Adipose tissue (tissue), 3 donors: ENCODE measurements around the gene XPNPEP1. TPM values are rescaled to one million over a fixed set of nuclear protein-coding genes. Genes with fewer than 3 reads are reported as not detected.

ENCODE experiments used
- H3K27ac ChIP-seq: one replicate; pipeline ENCODE4 v1.5.1; 2013; ENCODE audit warnings: low read depth, low read length
- WGBS, 3 donors: extraction: QIAGEN DNeasy Blood & Tissue Kit; methylation state at CpG; one replicate each; pipeline ENCODE4 v1.1.7; 2013; 5-methylcytosine and 5-hydroxymethylcytosine counted together
- polyA plus RNA-seq, 3 donors: library from polyadenylated mRNA; stranded (reverse); fragments of 200-250 nt; gene quantifications; one replicate each; pipeline ENCODE4 v1.2.3, GENCODE V29; 2013
- donor health status: healthy with polysubstance abuse.
- donor health status: Bipolar disorder and iron deficiency.
- donor health status: healthy.

XPNPEP1 gene
- polyA plus RNA-seq, 3 donors, result 29.8 to 63.9 (median 36.0) TPM

DNA sequence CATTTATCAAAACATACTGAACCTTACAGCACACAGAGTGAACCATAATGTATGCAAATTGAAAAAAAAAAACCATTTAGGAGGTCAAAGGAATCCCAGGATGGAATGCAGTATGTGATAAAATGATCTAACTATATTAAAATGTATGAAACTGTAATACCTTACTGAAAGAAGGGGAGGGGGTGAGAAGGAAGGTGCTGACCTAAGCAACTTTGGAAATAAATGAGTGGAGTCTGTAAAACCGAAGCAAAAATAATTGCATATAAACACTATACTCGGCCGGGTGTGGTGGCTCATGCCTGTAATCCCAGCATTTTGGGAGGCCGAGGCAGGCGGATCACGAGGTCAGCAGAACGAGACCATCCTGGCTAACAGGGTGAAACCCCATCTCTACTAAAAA is 69.4 kb downstream of the XPNPEP1 start:
- H3K27ac ChIP-seq, result no peak overlapping the region
- WGBS, 3 donors, result 87 to 92% (median 92%) methylated on average over 7 of the region's 7 CpGs

DNA sequence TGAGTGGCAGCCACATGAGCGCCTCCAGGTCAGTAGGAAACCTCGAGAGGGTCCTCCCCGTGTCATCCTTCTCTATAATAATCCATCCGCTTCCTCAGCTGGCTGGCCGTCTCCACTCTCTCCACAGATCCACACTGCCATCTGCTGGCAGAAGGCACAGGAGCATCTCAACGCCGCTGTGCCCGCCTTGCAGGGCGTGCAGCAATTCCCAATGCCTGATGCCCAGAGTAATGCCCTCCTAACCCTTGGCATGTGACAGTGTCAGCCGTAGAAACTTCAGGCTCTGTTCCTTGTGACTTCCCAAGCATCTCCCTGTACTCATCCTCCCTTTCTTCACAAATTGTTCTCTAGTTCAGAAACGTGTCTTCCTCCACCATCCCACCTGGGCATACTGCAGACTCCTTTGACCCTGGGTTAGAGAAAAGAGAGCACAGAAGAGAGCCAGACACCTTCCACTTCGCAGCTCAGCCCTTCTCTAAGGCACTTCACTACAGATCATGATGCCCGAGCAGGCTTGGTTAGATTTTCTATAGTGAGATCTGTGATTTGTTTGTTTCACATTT is 70.8 kb downstream of the XPNPEP1 start:
- H3K27ac ChIP-seq, result no peak overlapping the region
- WGBS, 3 donors, result 6 to 10% (median 9%) methylated on average over 13 of the region's 13 CpGs

DNA sequence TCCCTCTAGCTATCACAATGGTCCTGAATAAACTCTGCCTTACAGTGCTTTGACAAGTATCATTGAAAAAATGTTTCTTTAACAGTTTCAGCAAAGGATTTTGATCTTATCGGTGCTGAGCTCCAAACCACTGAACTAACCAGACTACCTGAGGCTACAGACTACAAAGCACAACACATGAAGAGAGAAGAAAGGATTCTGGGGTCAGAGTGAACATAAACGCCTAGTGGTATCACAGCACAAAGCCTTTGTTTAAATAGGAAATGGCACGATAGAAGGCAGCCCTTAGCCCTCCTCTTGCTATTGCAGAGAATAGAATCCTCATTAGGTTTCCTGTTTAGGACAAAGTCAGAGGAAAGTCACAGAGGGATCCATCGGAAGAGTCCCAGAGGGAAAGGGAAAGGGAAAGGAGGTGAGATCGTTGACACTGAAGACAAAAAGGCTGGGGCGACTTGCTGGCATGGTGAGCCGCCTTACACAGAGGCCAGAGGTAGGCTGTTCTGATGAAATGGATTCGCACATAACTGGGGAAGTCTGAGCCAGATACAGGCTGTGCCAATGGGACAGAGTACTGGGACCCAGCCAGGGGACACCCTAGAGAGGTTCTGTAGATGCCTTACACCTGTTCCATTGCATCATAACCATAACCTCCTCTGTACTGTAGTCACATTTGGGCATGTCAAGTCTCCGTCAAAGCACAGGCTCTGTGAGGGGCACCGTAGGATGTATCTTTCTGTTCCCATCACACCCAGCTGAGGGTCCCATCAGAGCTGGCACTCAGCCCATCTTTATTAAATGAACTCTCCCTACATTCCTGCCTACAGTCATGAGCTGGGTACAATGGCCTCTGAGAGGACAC is 71.5 kb downstream of the XPNPEP1 start:
- 48 to 58% (median 50%) methylated on average over 10 of the region's 10 CpGs for WGBS, 3 donors

DNA sequence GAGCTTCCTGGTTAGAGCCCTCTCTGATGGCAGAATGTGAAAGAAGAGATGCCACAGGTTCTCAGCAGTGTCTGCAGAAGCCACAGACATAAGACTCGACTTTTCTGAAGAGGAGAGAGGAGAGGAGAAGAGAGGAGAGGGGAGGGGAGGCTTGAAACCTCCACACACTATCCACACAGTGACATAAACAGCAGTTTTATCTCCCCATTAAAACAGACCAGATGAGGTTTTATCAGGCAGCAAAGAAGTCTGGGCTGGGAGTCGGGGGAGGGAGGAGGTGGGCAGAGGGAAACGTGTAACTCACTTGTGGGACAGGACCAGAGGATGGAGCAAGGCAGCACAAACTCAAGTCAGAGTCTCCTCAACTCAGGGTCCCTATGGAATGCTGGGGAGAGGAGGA is 76.5 kb downstream of the XPNPEP1 start:
- H3K27ac ChIP-seq, result no peak overlapping the region
- 25 to 59% (median 44%) methylated on average over 3 of the region's 3 CpGs for WGBS, 3 donors

More for the DNA sequence above, 71.5 kb downstream of the XPNPEP1 start:
- no peak overlapping the region for H3K27ac ChIP-seq

DNA sequence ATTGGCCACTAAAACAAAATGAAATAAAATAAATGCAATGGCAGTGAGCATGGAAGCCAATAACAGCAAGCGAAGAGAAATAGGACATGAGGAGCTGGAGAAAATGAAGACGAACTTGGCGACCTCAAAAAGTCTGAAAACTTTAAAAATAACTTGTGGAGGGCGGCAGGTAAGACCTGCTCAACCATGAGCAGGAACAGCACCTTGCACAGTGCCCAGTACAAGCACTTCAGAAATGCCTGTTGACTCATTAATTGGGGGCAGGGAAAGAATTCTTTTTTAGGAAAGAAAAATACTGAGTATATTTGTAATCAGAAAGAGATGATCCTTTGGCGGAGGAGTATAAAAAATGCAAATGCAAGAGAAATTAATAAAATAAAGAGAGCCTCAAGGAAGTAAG is 78.0 kb downstream of the XPNPEP1 start:
- 83 to 91% (median 84%) methylated on average over 5 of the region's 5 CpGs for WGBS, 3 donors
- no peak overlapping the region for H3K27ac ChIP-seq

DNA sequence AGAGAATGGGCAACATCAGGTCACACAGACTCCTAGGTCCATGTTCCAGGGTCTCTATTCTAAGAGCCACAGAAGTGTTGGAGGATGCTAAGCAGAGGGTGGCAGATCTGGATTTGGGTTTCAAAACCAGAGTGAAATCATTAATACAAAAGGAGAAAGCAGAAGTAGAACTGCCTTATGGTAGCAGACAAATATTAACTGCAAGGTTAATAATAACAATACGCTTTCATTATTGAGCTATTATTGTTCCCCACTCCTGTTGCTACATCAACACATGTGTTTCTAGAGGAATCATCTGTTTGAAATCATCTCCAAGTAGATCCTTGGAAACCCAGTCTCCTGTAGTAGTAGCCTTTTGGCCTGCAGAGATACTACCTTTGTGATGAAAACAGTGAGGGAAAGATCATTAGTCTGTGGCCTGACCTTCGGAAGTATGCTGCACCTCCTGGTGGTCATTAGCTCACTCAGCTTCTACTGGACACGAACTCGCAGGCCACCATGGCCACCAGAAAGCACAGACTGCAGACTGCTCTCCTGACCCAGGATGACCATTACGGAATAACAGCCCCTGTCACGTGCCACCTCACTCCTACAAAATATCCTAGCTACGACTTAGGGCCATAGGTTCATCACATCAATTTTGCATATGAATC is 84.6 kb downstream of the XPNPEP1 start:
- no peak overlapping the region for H3K27ac ChIP-seq
- WGBS, 3 donors, result 91 to 95% (median 95%) methylated on average over 7 of the region's 7 CpGs

DNA sequence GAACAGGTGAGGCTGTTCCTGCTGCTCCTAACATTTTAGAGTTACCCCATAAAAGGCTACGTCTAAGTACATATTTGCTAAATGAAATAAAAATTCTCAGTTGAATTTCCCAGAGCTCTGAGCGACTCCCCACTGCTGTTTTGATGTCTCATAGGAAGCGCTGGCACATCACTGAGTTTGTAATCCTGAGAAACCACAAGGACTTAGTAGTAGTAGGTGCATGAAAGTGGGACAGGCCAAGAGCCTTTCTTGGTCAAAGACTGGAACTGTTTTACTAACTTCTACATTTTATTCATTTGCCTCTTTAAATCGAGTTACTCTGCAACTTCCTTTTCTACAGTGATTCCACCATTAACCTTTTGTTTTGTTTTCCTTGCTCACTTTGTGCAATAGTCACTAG is 85.9 kb downstream of the XPNPEP1 start:
- H3K27ac ChIP-seq, result no peak overlapping the region
- WGBS, 3 donors, result 74 to 80% (median 76%) methylated on average over 4 of the region's 4 CpGs

DNA sequence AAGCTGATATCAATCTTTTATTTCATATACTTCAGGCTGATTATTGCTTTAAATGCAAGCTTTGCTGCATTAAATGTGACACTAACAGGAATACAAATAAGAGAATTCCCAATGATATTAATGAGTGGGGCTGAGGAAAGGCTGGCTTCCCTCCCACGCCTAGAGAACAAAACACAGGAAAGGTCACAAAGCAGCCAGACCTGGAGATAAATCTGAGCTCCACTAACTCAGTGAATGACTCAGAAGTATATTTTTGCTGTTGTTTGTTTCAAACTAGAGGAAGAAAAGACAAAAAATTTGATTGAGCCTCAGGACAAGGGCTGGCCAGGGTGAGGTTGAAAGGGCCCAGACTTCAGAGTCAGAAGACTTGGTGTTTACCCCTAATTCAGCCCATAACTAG is 88.1 kb downstream of the XPNPEP1 start:
- H3K27ac ChIP-seq, result no peak overlapping the region
- 38 to 46% (median 43%) methylated on average over 1 of the region's 1 CpG for WGBS, 3 donors

DNA sequence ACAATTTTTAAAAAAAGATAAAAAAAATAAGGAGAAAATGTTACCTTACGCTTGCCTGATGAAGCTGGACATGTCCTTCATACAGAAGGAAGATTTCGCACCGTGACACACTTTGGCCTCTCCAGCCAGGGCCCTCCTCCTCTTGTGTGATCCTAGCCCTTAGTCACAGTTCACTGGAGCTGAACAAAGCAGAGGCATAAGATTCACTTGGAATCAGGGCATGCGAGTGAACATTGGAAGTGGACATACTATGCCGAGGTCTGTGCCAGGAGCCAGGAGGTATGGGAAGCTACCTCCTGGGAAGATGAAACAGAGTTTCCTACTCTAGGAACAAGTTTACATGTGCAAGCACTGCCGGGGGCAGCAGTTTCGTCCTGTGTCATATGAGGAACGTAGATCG is 91.5 kb downstream of the XPNPEP1 start:
- H3K27ac ChIP-seq, result no peak overlapping the region
- WGBS, 3 donors, result 93 to 97% (median 96%) methylated on average over 9 of the region's 9 CpGs

DNA sequence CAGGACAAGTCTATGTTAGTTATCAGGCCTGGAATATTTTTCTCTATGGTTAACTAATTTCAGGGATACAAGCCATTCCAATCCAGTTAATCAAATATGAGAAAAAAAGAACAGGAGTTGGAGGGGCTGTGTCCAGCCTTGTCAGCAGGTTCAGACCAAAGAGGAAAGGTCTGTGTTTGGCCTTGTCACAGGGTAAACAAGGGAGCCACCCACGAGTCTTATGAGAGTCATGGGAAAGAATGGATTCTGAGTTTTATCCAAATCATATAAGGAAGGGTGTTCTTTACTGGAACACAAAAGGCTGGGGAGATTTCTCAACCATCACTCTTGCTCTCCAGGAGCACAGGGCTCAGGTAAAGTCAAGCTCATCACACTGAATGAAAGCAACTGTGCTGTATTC is 99.1 kb downstream of the XPNPEP1 start:
- H3K27ac ChIP-seq, result no peak overlapping the region
- WGBS, 3 donors, result 13 to 60% (median 43%) methylated on average over 1 of the region's 1 CpG

DNA sequence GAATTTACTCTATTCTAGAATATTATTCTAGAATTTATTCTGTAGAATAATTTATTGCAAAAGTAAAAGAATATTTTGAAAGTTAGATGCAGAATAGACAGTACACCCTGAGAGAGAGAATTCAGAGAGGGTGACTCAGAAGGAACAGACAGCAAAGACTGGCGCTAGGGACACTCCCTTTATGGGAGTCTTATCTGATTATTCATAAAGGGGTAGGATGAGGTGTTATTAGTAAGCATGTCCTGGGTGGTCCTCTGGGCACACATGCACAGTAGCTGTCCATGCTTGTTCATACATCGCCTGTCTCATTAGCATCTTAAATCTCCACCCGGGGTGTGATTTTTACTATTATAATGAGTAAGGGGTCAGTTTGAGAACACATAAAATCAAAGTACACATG is 100.1 kb downstream of the XPNPEP1 start:
- WGBS, 3 donors, result 90 to 96% (median 92%) methylated on average over 3 of the region's 3 CpGs

DNA sequence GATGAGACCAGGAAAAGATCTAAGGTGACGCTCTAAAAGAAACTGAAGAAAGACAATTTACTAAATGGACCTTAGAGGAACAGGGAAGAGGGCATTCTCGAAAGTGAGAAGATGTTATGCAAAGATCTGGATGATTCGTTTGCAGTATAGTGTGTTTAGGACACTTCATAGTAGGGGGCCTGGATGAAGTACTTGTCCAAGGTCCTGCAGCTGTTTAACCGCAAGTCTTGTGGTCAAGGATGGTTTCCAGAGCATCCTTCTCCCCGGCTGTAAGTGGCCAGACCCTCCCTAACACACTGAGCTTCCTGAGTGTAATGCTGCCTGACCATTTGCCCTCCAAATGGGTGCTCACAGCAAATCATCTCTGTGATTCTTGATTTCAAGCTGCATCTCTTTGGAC is 101.6 kb downstream of the XPNPEP1 start:
- WGBS, 3 donors, result 61 to 85% (median 66%) methylated on average over 5 of the region's 5 CpGs
- H3K27ac ChIP-seq, result no peak overlapping the region

More for the DNA sequence above, 100.1 kb downstream of the XPNPEP1 start:
- no peak overlapping the region for H3K27ac ChIP-seq

DNA sequence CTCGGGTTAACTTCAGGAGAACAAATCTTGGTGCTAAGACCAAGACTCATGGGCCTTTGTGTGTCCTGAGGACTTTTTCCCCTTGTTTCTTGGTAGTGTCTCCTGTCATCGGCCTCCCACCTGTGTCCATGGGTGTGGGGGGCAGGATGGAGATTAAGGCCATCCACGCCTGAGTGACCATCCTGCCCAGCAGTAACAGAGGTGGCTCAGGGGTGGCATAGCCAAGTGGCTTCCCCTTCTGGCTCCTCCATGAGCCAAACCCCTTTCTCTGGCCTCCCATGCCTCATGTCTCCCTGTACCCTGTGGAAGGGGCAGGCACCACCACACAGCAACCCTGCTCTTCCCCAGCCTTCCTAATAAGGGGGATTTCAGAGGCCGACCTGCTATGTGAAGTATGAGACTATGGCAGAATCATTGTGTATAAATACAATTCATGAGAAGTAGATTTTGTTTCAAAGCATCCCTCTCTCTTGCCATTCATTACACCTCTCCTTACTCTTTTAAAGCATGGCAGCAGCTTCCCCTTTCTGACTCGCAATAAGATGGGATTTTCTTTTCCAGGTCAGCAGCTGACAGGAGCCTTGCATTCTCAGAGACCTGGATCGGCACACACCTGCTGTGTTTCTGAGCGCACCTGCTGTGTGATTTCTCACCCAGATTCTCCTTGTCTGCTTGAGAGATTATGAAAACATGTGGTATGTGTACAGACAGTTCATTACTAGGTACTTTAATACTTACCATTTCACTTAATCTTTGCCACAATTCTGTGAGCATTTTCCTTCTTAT is 102.5 kb downstream of the XPNPEP1 start:
- 60 to 78% (median 72%) methylated on average over 7 of the region's 7 CpGs for WGBS, 3 donors
- H3K27ac ChIP-seq, result no peak overlapping the region

DNA sequence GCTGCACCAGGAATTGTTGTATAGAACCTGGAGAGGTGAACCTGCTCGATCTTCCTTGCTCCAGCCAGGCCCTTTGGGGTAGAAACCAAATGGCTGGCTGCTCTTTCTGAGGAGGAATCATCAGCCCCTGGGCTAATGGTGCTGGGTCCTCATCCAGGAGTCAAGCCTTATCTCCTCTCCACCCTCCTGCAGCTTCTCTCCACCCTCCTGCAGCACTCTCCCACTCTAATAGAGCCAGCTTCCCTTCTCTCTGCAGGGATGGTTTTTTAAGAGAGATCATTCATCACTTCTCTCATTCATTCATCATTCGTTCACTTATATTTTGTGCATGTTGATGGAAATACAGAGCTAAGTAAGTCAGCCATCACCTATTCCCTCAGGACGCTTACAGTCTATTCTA is 103.5 kb downstream of the XPNPEP1 start:
- WGBS, 3 donors, result 78 to 92% (median 83%) methylated on average over 3 of the region's 3 CpGs
- H3K27ac ChIP-seq, result no peak overlapping the region

Other genes starting within 250 kb of the XPNPEP1 start
- gene ADD3, start 84.5 kb upstream of the XPNPEP1 start, polyA plus RNA-seq, result 100 to 1,000 TPM in 1 of 3 donors, 10 to 100 TPM in 2; 26.1 to 131 (median 39.8) TPM